Measurements from ENCODE around the gene GRB14.
"Not testable (repeated sequence)": the region's sequence is repeated elsewhere in the genome, so short reads cannot be mapped to it uniquely, and the experiment has no call there.

Gene GRB14

DNA sequence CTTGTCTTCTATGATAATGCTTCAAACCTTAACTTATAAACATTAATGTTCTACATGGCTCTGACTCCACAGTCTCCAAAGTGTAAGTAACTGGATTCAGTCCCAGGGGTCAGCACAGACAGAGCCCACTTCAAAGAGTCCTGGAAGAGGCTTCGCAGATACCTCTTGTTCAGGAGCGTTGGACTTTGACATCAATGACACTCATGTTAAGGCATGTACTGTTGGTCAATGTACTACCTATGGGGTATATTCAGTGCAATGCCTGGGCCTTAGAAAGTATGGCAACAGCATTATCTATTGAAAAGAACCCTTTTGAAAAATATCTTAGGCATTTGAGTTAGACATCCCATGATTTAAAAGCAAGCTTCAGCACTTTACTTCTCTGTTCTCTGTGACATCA, 143.1 kb downstream of the GRB14 start:
- no peak for DNase-seq

DNA sequence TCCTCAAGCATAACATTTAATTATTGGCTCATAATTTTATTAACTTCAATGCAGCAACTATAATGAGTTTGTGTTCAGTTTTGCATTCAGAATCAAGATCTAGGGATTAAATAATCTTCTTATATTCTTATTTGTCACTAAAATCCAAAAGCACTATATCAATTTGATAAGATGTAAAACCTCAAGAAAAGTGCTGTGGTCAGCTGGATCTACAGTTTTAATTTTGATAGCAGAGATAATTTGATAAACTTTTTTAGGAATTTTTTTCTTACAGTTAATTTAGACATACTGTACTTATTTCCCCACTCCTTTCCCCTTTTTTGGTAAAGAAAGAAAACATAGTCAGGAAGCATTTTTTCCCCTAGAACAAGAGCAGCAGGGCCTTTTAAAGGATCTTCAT, 146.4 kb downstream of the GRB14 start:
- DNase-seq = no peak

DNA sequence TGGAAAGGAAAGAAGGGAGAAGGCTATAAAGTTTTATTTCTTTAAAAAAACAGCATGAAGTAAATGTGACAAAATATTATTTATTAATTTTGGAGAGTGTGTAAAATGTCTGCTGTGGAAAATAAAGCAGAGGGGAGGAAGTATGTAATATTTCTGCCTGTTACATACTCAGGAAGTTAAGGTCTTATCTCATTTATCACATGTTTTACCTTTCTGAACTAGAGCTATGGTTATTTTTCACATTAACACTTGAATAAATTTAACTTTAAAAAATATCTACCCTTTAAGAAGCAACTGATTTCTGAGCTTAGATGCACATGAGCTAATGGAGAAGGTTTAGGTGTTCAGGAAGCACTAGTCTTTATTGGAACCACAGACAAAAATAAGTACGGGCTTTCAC, 148.3 kb downstream of the GRB14 start:
- DNase-seq = no peak

DNA sequence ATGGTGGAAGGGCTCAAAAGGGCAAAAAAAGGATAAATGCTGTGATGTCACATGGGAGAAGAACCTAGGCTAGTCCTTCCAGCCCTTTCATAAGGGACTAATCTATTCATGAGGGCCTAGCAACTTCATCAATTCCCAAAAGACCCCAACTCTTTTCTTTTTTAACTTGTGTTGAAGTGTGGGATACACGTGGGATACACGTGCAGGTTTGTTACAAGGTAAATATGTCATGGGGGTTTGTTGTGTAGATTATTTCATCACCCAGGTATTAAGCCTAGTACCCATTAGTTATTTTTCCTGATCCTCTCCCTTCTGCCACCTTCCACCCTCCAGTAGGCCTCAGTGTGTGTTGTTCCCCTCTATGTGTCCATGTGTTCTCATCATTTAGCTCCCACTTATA, 156.2 kb downstream of the GRB14 start:
- DNase-seq = not testable (repeated sequence)

DNA sequence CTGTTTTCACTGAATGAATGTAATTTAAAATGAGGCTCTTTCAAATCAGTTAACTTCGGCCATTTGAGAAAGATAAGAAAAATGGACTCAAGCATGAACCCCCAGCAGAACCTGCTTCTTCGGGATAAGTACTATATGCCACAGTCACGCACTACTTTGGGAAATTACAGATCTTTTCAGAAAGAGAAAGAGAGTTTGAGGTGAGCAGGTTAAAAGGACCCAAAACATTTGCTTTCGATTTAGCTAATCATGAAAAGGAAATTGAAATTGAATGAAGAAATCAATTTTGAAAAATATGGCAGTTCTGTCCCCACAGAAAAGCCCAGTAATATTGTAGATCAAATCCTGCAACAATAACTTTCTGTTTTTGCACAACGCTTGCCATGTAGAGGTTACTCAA, 156.9 kb downstream of the GRB14 start:
- DNase-seq = no peak

DNA sequence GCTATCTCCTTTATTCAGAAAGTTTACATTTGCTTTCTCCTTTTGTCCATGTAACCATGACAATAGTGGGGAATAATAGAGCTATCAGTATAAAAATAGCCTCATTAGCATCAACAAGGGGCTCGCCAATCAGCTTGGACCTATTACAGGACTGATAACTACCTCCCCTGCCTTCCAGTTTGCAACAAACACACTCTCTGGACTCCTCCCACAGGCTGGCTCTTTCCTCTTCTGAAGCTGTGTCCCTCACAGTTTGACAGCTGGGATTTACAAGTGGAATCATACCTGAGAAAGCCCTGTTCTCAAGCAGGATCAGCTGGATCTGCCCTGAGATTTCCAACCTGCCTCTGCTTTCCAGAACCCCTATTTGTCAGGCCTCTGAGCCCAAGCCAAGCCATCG, 162.5 kb downstream of the GRB14 start:
- no peak for DNase-seq

DNA sequence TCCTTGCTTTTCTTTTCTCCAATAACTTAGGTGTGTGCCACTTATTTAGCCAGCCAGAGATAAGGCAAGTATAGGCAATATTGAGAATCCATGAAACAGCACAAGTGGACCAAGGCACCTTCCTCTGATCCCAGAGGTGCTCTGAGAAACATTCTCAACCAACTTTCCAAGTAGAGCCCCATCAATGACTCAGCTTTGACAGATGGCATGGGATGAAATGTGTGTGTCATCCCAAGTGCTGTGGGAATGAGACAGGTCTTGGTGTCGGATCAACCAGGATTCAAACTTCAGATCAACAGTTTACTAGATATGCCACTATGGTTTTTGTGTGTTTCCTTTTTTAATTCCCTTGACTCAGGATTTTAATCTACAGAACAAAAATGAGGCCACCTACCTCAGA, 164.0 kb downstream of the GRB14 start:
- no peak for DNase-seq

DNA sequence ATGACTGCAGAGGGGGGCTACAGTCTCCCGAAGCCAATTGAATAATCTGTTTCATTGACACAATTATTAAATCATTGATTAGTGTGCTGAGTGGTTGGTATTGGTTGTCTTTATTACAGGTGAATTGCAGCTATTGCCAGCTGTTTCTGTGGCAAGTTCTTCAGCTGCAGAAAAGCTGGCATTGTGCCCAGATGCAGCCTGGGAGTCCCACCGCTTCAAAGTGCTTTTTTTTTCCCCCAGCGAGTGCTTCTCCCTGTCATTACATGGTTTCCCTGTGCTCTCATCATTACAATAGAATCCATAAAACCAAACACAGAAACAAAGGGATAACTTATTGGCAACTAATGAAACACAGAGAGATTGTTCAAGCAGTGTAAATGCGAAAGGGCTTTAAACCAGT, 164.7 kb downstream of the GRB14 start:
- no peak for DNase-seq

DNA sequence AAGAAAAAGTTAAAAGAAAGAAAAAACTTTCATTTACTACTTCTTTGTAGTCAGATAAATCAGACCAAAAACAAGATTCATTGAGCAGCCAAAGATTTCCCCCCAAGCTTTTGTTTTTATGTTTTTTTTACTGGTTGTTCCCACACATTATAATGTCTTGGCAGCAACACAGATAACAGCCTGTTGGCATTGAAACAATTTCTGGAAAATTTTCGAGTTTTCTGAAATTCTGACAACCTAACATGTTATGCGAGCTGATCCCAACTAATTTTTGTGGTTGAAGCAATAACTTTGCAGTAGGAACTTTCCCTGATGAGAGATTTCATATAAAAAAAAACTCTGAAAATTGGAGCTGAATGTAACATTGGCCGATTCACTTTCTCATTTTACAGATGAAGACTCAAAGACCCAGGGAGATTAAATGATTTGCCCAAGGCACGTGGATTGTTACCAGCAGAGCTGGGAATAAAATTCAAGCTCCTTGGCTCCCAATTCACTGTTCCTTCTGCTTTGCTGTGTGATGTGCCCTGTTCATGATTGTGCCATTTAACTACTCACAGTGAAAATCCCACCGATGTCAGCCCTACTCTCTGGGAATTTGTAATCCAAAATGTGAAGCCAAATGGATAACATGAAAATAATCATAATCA, 167.5 kb downstream of the GRB14 start:
- DNase-seq = no peak

DNA sequence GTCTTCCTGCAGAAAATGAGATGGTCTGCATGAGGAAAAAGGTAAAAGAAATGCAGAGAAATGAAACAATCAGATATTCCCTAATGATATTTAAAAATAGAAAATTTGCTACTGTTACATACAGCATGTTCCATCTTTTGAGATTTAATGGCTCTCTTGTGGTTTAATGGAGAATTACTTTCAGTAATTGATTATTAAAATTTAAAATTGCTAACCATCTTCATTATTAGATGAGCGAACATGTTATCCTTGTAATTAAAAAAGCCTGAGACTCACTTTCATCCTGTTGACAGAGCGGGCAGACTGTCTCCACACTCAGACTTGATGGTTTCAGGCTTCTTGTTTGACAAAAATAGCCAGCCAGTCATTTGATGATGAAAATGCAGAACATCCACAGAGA, 171.0 kb downstream of the GRB14 start:
- no peak for DNase-seq

DNA sequence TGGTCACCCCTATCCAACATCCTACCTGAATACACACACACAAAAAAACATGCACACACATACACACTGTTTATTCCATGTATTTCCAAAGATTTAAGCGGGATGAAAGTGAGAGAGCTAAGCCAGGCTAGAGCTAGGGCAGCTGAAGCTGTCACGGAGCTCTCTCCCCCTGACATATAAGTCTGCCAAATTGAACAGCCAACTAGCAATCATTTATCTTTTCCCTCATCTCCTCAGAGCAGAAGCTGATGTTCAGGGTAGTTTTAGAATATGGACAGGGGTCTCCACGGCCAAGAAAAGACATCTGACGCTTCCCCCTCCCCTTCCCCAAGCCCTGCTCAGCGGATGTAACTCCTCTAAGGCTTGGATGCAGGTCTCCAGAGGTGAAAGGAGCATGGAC, 171.6 kb downstream of the GRB14 start:
- DNase-seq = no peak

DNA sequence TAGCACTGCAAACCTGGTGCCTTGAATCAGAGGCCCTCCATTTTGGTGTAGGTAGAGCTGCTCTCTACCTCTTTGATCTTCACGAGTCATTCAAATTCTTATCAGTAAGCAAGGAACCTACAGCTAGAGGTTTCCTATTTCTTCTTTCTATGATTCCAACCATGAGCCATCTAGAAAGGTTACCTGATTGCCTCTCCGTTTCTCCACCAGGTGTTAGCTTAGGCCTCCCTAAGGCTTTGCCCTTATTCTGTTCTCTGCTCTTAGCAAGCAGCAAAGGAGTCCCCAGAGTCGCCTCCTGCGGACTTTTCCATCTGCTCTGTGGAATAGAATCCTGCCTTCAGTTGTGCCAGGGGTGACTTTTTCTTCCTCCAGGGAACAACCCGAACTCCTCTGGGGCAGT, 173.6 kb downstream of the GRB14 start:
- no peak for DNase-seq

Measured in right hindlimb (tissue), 1 donor.